NCI-H2107 (cell line): ENCODE results near the gene PRRG4.
"Not testable (repeated sequence)": the region's sequence is repeated elsewhere in the genome, so short reads cannot be mapped to it uniquely, and the experiment has no call there.

Experiments
- DNase-seq: peaks from one replicate; lab custom pipeline; 2025; lab: John Stamatoyannopoulos, UW

PRRG4 gene

DNA sequence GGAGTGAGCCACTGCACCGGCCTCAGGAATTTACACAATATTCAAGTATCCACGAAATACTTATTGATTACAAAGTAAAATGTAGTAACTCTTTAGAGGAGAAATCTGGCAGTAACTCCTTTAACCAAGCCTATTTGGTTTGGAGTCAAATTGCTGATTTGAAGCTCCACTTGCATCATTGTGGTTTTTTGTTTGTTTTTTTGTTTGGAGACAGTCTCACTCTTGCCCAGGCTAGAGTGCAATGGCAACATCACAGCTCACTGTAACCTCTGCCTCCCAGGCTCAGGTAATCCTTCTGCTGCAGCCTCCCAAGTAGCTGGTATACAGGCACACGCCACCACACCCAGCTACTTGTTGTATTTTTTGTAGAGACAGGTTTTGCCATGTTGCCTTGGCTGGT is 56.5 kb downstream of the PRRG4 start:
- no peak for DNase-seq

DNA sequence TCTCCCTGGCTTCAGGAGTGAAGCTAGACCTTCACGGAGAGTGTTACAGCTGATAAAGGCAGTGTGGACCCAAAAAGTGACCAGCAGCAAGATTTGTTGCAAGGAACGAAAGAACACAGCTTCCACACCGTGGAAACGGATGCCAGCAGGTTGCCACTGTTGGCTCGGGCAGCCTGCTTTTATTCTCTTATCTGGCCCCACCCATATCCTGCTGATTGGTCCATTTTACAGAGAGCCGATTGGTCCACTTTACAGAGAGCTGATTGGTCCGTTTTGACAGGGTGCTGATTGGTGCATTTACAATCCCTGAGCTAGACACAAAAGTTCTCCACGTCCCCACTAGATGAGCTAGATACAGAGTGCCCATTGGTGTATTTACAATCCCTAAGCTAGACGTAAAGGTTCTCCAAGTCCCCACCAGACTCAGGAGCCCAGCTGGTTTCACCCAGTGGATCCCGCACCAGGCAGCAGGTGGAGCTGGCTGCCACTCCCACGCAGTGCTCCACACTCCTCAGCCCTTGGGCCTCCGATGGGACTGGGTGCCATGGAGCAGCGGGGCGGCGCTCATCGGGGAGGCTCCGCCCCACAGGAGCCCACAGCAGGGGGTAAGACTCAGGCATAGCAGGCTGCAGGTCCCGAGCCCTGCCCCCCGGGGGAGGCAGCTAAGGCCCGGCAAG is 58.1 kb downstream of the PRRG4 start:
- DNase-seq: not testable (repeated sequence)

DNA sequence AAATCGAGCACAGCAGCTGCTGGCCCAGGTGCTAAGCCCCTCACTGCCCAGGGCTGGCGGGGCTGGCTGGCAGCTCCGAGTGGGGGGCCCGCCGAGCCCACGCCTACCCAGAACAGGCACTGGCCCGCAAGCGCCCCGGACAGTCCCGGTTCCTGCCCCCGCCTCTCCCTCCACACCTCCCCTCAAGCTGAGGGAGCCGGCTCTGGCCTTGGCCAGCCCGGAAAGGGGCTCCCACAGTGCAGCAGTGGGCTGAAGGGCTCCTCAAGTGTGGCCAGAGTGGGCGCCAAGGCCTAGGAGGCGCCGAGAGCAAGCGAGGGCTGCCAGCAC is 58.6 kb downstream of the PRRG4 start:
- DNase-seq: not testable (repeated sequence)

DNA sequence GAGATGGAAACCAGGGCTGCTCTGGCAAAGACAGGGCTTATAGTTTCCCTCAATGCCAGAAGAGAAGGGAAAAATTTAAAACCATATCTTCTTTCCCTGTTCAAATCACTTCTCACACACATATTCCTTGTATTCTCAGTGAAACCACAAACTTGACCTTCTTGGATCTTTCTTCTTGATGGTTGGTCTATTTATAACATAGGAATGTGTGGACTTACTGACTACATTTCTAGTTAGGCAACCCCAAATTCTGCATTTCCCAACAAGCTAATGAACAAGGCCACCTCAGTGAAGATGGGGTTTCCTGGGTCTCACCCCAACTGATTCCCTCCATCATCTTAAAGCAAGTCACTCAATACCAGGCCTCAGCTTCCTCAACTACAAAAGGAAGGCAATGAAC is 59.1 kb downstream of the PRRG4 start:
- no peak for DNase-seq

DNA sequence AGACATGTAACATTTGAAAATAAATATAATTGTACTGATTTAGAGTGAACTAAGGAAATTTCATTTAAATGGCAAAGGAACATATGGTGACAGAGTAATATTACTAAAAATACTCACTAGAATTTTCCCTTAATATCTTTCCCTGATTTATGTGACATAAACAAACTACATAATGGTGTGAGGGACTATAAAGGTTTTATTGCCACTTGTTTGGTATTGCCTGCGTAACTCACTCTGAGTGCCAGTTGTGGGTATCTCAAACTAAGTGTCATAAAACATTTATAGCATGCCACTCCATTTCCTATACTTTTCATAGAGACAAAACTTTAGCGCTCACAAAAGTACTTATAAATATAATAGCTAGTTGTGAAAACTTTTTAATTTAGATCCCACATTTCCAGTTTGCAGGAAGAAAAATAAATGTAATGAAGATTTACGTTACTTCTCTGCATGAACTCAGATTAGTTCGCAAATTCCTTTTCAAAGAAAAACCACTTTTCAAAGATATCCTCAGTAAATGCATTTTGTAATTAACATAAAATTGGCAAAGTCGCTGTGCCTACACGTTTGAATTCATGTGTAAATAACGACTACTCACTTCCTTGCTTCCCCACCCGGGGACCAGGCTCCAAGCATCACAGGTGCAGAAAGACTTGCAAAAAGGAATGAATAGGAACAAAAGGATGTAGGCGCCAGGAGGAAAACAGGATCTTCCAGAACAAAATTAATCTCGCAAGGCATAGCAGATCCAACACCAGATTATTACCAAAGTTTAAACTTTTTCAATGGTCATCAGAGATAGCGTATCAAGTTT is 61.3 kb downstream of the PRRG4 start:
- no peak for DNase-seq

DNA sequence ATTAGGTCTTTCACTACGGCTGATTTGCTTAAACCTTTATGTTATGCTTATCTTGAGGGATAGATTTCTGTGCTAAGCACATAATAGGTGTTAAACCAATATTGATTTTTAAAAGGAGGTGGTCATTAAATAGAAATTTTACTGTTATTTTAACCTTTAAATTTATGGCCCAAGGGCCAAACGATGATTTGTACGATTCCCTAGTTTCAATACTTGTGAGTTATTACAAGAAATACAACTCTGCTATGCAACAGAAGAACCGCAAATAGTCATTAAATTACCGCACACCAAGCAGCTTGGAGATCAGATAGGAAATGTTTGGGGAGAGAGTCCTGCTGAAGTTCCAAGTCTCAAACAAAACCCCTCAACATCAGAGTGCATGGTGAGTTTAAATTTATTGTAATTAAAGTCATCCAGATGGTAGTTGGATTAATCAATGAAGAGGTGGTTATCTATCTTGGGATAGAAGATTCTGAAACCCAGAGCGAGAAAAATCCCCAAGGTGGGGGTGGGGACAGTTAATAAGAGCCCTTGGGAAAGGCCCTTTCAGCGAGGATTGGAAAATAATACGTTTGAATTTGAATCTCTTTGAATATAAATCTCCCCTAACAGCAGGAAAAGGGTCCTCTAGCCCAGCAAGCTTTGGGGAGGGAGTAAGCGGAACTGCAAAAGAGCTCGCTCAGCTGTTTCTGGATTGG is 62.1 kb downstream of the PRRG4 start:
- DNase-seq: no peak

DNA sequence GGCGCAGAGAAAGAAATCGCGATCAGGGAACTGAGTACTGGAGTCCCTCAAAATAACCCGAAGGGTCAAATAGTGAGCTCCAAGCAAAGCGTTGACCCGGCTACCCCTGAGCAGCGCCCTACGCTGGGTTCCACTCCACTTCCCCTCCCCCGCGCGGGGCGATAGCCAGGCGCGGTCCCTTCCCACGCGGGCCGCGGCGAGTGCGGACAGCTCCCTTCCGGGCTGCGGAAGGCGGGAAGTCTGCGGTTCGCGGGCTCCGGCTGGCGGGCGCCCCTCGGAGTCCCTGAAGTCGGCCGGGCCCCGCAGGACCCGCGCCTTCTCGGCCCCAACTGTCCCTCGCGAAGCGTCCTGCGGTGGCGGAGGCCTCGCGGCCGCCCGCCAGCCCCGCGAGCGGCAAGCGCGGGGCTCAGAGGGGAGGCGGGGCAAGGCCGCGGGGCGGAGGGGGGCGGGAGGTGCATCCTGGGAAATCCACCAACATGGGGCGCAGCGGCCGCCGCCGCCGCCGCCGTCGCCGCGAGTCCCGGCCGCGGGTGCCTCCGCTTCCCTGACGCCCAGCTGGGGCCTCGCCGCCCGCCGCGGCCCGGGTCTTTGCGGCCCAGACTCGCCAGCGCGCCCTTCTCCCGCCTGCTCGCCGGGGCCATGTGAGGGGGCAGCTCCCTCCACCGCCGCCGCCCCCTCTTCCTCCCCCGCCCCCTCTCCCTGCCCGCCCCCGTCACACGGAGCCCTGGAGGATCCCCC is 62.8 kb downstream of the PRRG4 start, which contains the start of gene QSER1:
Gene QSER1, plus strand, starts transcription at position 457 of the 738 bp plus-strand sequence. CDS start 315 bp downstream, outside the sequence.
- DNase-seq: peak; percentile 44

DNA sequence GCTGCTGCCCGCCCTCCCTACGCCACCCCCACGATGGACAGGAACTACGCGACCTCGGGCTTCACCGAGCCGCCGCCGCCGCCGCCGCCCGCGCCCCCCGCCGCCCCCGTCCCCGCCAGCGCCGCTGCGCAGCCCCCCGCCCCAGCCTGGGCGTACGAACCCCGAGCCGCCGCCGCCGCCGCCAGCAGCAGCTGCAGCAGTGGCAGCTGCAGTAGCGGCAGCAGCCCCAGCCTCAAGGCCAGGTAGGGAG is 63.3 kb downstream of the PRRG4 start:
- DNase-seq: no peak

DNA sequence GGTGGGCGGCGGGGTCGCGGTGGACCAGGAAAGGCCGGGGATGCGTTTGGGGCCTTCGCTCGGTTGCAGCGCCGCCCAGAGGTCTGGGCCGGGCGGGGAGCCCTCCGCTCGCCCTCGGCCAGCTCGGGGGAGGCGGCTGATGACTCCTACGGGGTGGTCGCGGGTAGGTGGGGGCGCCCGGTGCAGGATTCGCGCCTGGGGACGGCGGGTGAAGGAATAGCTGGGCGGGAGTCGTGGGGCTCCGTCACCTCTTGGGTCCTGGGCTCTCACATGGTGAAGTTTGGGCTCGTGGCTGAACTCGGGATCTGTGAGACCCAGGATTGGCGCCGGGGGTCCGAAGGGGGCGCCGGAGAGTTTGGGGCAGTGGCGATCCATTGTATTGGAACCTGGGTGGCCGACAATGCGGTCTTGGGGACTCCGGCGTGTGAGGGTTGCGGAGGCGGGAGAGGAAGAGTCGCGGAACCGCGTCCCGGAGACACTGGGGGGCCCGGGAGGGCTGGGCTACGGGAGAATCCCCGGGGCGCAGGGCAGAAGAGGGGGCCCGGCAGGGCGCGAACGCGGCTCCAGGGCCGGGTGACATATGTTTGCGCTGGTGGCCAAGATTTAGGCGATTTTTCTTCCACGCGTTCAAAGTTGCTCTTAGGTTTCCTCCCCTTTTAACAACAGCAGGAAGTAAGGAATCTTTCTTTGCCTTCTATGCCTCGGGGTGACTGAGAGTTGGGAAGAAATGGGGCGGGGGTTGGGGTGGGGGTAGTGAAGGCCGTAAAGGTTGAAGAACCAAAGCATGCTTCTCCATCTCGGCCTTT is 63.8 kb downstream of the PRRG4 start:
- DNase-seq: no peak

DNA sequence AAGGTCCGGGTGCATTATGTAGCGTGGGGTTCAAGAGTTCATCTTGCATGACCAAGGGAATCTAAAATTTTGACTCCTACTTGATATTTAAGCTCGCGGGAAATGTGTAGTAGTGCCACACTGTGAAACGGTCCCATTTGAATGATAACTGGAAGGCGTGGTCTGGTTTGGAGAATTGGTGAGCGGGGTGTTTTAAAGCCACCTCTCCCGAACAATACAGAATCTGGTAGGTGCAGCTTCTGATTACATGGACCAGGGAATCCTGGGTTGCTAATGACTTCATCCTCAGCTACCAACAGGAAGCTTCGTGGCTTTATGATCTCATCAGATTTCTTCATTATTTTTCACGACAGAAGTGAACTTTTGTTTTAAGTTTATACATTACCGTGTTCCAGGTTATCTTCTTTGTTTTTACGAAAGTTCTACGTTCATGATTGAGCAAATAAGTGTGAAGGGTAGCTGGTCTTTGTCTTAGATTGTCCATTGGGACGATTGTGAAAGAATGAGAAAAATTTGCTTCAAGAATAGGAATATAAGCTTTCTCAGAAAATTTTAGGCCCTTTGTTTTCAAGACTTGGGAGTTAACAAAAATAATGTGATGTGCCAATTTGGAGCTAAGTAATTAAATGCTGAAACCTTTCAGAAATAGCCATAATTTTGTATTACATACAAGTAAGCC is 64.6 kb downstream of the PRRG4 start:
- DNase-seq: peak; percentile 55

DNA sequence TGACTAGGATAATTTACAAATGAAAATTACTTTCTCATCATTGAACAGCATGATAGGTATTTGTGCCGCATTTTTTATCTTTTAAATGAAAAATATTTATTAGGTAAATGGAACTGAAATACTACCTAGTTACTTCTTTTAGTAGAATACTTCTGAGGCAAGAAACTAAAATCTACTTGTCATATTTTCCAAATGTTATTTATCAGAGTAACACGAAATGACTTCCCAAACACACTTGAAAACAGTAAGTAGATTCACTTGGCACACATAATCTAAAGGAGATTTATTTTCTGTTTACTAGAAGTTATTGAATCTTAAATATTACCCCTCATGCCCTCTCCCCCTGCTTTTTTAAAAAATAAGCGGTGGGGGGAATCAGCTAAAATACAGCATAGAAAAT is 65.2 kb downstream of the PRRG4 start:
- DNase-seq: no peak

DNA sequence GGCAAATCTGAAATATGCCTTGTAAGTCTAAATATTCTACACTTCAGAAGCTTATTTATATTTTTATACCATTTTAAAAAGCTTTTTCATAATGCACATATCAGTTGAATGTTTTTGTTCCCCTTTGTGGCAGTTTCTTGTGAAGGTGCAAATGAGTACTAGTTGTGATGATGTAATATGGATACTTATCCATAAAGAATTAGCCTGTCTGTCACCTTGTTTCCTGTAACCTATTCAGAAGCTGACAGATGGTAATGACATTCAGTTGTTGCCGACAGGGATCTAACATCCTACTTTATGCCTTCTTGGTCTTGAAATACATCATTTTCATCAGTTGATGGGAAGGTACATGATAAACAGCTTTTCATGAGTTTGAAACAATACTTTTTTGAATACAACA is 65.7 kb downstream of the PRRG4 start:
- DNase-seq: no peak

DNA sequence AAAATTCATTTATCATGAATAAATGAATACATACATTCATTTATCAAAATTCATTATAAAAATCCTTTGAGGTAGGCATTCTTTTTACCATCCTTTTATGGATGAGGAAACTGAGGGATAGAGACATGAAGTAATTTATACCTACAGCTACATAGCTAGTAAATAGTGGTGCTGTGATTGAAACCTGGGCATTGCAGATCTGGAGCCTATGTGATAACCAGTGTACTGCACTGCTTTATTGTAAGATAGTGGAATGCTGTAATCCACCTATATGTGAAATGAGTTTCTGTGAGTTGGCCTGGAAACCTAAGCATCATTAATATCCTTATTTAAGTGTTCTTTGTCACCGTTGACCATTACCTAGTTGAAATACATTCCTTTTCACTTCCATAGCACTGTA is 67.4 kb downstream of the PRRG4 start:
- no peak for DNase-seq

DNA sequence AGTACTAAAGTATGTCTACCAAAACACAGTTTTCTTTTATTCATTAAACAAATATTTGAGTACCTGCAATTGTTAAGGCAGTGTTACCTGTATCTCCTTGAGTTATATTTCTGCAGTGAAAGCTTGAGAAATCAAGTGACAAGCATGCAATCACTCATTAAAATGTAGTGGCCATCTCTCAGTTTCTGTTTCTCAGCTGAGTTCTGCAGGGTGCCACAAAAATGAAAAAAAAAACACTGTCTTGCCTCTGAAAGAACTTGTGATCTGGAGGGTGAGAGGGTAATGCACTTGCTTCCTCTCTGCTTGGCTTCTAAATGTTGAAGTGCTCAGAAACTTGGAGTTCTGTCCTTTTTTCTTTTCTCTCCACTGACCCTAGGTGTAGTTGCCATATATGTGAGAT is 69.7 kb downstream of the PRRG4 start:
- no peak for DNase-seq

DNA sequence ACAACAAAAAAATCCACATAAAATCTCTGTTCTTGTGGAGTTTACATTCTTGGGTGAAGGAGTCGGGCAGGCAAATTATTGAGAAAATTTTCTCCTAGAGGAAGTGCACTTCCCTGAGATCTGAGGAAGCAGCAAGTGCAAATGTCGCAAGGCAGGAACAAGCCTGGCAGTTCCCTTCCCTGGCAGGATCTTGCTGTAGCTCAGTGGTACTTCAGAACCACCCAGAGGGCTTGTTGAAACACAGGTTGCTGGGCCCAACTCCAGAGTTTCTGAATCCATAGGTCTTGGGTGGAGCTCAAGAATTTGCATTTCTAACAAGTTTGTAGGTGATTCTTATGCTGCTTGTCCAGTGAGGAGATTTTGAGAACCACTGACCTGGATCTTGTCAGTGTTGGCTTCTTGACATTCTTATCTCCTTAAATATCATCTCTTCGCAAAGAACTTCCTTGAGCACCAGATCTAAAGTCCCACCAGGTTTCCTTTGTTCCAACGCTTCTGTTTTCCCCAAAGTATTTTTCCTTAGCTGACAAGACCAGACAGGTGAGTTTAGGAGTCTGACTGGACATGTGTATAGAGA is 72.5 kb downstream of the PRRG4 start:
- no peak for DNase-seq

DNA sequence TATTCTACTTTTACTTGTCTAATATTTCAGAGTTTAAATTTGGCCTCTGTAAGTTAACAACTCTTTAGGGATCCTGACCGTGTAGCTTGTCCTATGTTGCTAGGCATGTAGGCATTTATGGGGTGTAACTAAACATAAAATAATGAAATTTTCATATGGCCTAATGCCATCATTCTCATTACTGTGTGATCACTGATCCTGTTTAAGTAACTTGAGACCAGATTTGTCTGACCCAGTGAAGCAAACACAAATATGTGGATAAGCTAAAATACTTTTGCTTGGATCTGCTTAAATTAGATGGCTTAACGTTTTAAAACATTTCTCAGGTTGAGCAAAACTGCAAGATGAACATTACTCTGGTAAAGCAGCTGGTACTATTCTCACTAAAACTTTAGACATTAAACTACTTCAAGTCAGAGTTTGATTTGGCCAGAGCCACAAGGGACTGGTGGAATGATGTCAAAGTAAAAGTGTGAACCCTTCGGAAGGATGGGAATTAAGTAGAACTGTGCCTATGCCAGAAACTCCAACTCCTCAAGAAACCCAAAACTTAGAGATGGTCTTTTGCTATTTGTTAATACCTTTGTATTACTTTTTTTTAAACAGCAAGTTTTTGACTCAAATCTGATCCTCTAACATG is 75.4 kb downstream of the PRRG4 start:
- DNase-seq: no peak
